Prostate gland (tissue), 2 donors: ENCODE results near the gene GPR146. TPM values are rescaled to one million over a fixed set of nuclear protein-coding genes. Genes with fewer than 3 reads are reported as not detected.

Experiments used
- DNase-seq: peaks from one replicate; pipeline ENCODE4 v3.0.0-alpha.2; 2019; ENCODE audit warnings: low spot score
- H3K27ac ChIP-seq, 2 donors: fragments of 200-600 bp; sonication (generic); 2 replicates each; pipeline ENCODE4 v1.5.1; 2017 to 2019
- H3K27me3 ChIP-seq: fragments of 200-600 bp; sonication (generic); replicated peaks from 2 replicates; pipeline ENCODE4 v1.5.1; 2019; ENCODE audit not compliant: insufficient read depth
- H3K36me3 ChIP-seq, 2 donors: fragments of 200-600 bp; sonication (generic); 1 replicate in 1 of 2; 2 replicates in 1 of 2; pipeline versions ENCODE4 v1.5.1 to v1.8.1; 2017 to 2019
- H3K4me1 ChIP-seq: fragments of 200-600 bp; sonication (generic); replicated peaks from 2 replicates; pipeline ENCODE4 v1.5.1; 2019
- H3K4me3 ChIP-seq, 2 donors: fragments of 200-600 bp; sonication (generic); 2 replicates each; pipeline ENCODE4 v1.5.1; 2017 to 2019
- H3K9me3 ChIP-seq: fragments of 200-600 bp; sonication (generic); 2 replicates; pipeline ENCODE4 v1.5.1; 2017
- CTCF ChIP-seq, 4 experiments: fragments of 200-600 bp in 2 of 4; fragments of 450-650 bp in 2 of 4; sonication (generic) in 2 of 4; IDR thresholded peaks; 1 replicate in 3 of 4; 2 replicates in 1 of 4; pipeline ENCODE4 v1.5.1; 2016 to 2019; ENCODE audit warnings: antibody characterized with exemption in 4 of 4, mild to moderate bottlenecking in 2 of 4, moderate library complexity in 2 of 4
- POLR2A ChIP-seq: fragments of 450-650 bp; IDR thresholded peaks from one replicate; pipeline ENCODE4 v1.6.1; 2016; ENCODE audit warnings: antibody characterized with exemption, mild to moderate bottlenecking
- POLR2AphosphoS5 ChIP-seq: sonication (generic); formaldehyde crosslinking; IDR thresholded peaks from one replicate; pipeline ENCODE4 v1.6.1; 2017; ENCODE audit warnings: antibody characterized with exemption
- WGBS: methylation state at CpG from one replicate; pipeline ENCODE4 v1.1.5; 2018; 5-methylcytosine and 5-hydroxymethylcytosine counted together
- intact Hi-C: fragments of 100-400 bp; cut with DNase I; formaldehyde crosslinking; loops from one replicate; pipeline ENCODE4 v1.14.2; 2022
- total RNA-seq, 2 donors: library from RNA; depleted of rRNA; stranded (reverse); fragments of >200 nt; gene quantifications; one replicate each; pipeline ENCODE4 v1.1.0, GENCODE V29; 2016

GPR146 gene
- total RNA-seq, 2 donors from 2014 or later, result 6.1 to 25.9 TPM

- WGBS, result 85% methylated on average over 13 of the region's 13 CpGs
- intact Hi-C loops, result no loop called here
- Histone ChIP-seq H3K9me3 (no peaks in the 10 kb centered on the region), H3K4me1 (peaks cover 4% of the 10 kb centered on the region), H3K36me3 (no peaks in the 10 kb centered on the region), H3K27me3 (no peaks in the 10 kb centered on the region), H3K27ac (no peak overlapping the region), H3K4me3 (no peak overlapping the region)
- no peak for TF ChIP-seq POLR2AphosphoS5
- no peak for DNase-seq
Observed at GRCh38 chr7:1010226-1010625, 34.1 kb upstream of the GPR146 start.

GRCh38 chr7:1011297-1012003, 32.9 kb upstream of the GPR146 start:
- Histone ChIP-seq H3K27me3 (no peaks in the 10 kb centered on the region), H3K9me3 (no peaks in the 10 kb centered on the region), H3K4me3 (no peak overlapping the region), H3K4me1 (peaks cover 4% of the 10 kb centered on the region), H3K36me3 (no peaks in the 10 kb centered on the region), H3K27ac (no peak overlapping the region)
- 91% methylated on average over 7 of the region's 13 CpGs for WGBS
- no peak for DNase-seq
- TF ChIP-seq CTCF (IDR thresholded peaks at IDR 0.05) (no peak), POLR2AphosphoS5 (no peak), POLR2A (no peak)
- intact Hi-C loops, result no loop called here

GRCh38 chr7:1012004-1012715, 32.2 kb upstream of the GPR146 start:
- DNase-seq, result no peak
- no peak overlapping the region for H3K4me3 ChIP-seq
- TF ChIP-seq POLR2AphosphoS5 (no peak), CTCF (IDR thresholded peaks at IDR 0.05) (no peak), POLR2A (no peak)
- WGBS, result 86% methylated on average over 31 of the region's 32 CpGs
- H3K27ac ChIP-seq, result no peak overlapping the region
- H3K4me1 ChIP-seq, result peaks cover 4% of the 10 kb centered on the region
- H3K9me3 ChIP-seq, result no peaks in the 10 kb centered on the region
- intact Hi-C loops, result no loop called here
- no peaks in the 10 kb centered on the region for H3K36me3 ChIP-seq
- no peaks in the 10 kb centered on the region for H3K27me3 ChIP-seq

- no peak overlapping the region for H3K27ac ChIP-seq
- H3K36me3 ChIP-seq, result no peaks in the 10 kb centered on the region
- 69% methylated on average over 28 of the region's 30 CpGs for WGBS
- intact Hi-C loops, result no loop called here
- no peak for TF ChIP-seq POLR2AphosphoS5
- no peak for TF ChIP-seq POLR2A
- no peak for TF ChIP-seq CTCF (IDR thresholded peaks at IDR 0.05)
- H3K27me3 ChIP-seq, result no peaks in the 10 kb centered on the region
- H3K4me3 ChIP-seq, result no peak overlapping the region
- no peak for DNase-seq
- peaks cover 4% of the 10 kb centered on the region for H3K4me1 ChIP-seq
- H3K9me3 ChIP-seq, result no peaks in the 10 kb centered on the region
Observed at GRCh38 chr7:1012716-1013095, 31.6 kb upstream of the GPR146 start.

- Histone ChIP-seq H3K4me1 (peaks cover 4% of the 10 kb centered on the region), H3K27me3 (no peaks in the 10 kb centered on the region), H3K9me3 (no peaks in the 10 kb centered on the region), H3K27ac (no peak overlapping the region), H3K4me3 (no peak overlapping the region), H3K36me3 (no peaks in the 10 kb centered on the region)
- WGBS, result 53% methylated on average over 11 of the region's 11 CpGs
- DNase-seq, result no peak
- intact Hi-C loops, result no loop called here
- TF ChIP-seq POLR2A (no peak), POLR2AphosphoS5 (no peak), CTCF (IDR thresholded peaks at IDR 0.05) (no peak)
Observed at GRCh38 chr7:1013581-1013980, 30.8 kb upstream of the GPR146 start.
